ENCODE results near the gene ASTN2. TPM values are rescaled to one million over a fixed set of nuclear protein-coding genes. Genes with fewer than 3 reads are reported as not detected.

The ASTN2 gene
- polyA plus RNA-seq, 1 experiment: 12.8 TPM

GRCh38 chr9:117418111-117418510 lies 3.3 kb upstream of the ASTN2 start:
- DNase-seq (ENCODE audit: low read depth): no peak
- POLR2A ChIA-PET: no interaction called here
- Histone ChIP-seq H3K27me3 (ENCODE audit: control insufficient read depth, insufficient read depth, low read length) (peaks cover 23% of the 10 kb centered on the region), H3K36me3 (ENCODE audit: control insufficient read depth, insufficient read depth, low read length) (no peaks in the 10 kb centered on the region), H3K4me3 (ENCODE audit: low read depth, low read length) (no peak overlapping the region)
- CTCF ChIA-PET: no interaction called here
- TF ChIP-seq CTCF (IDR thresholded peaks at IDR 0.05; ENCODE audit: insufficient read depth, low read depth, low read length): no peak

GRCh38 chr9:117416856-117417255 lies 2.0 kb upstream of the ASTN2 start:
- POLR2A ChIA-PET: no interaction called here
- Histone ChIP-seq H3K36me3 (ENCODE audit: control insufficient read depth, insufficient read depth, low read length) (no peaks in the 10 kb centered on the region), H3K27me3 (ENCODE audit: control insufficient read depth, insufficient read depth, low read length) (peaks cover 32% of the 10 kb centered on the region), H3K4me3 (ENCODE audit: low read depth, low read length) (no peak overlapping the region)
- TF ChIP-seq CTCF (IDR thresholded peaks at IDR 0.05; ENCODE audit: insufficient read depth, low read depth, low read length): no peak
- no peak for DNase-seq (ENCODE audit: low read depth)
- CTCF ChIA-PET: no interaction called here

GRCh38 chr9:117415358-117415914 lies 579 bp upstream of the ASTN2 start:
- H3K4me3 ChIP-seq (ENCODE audit: low read depth, low read length): peak overlapping the region; percentile 32; the same call in 1 of the 2 replicates
- peaks cover 32% of the 10 kb centered on the region for H3K27me3 ChIP-seq (ENCODE audit: control insufficient read depth, insufficient read depth, low read length)
- no peak for DNase-seq (ENCODE audit: low read depth)
- CTCF ChIA-PET: interaction anchor here (0.5 kb wide), 1 partner anchor 49 kb away, joined by 4 read pairs; no protein-coding TSS in a partner anchor
- no peaks in the 10 kb centered on the region for H3K36me3 ChIP-seq (ENCODE audit: control insufficient read depth, insufficient read depth, low read length)
- no peak for TF ChIP-seq CTCF (IDR thresholded peaks at IDR 0.05; ENCODE audit: insufficient read depth, low read depth, low read length)
- POLR2A ChIA-PET: no interaction called here

- Histone ChIP-seq H3K4me3 (ENCODE audit: low read depth, low read length) (peak overlapping the region; percentile 32), H3K36me3 (ENCODE audit: control insufficient read depth, insufficient read depth, low read length) (no peaks in the 10 kb centered on the region), H3K27me3 (ENCODE audit: control insufficient read depth, insufficient read depth, low read length) (peaks cover 32% of the 10 kb centered on the region)
- ChIA-PET POLR2A (no interaction called here), CTCF (no interaction called here)
- no peak for DNase-seq (ENCODE audit: low read depth)
- TF ChIP-seq CTCF (IDR thresholded peaks at IDR 0.05; ENCODE audit: insufficient read depth, low read depth, low read length): no peak
Observed at GRCh38 chr9:117414220-117414905, 494 bp downstream of the ASTN2 start.

- no peak overlapping the region; the same call in 1 of the 2 replicates for H3K4me3 ChIP-seq (ENCODE audit: low read depth, low read length)
- ChIA-PET CTCF (interaction anchor here (2.4 kb wide), 1 partner anchor 677 kb away, joined by 16 read pairs; no protein-coding TSS in a partner anchor), POLR2A (no interaction called here)
- TF ChIP-seq CTCF (IDR thresholded peaks at IDR 0.05; ENCODE audit: insufficient read depth, low read depth, low read length): no peak
- H3K36me3 ChIP-seq (ENCODE audit: control insufficient read depth, insufficient read depth, low read length): no peaks in the 10 kb centered on the region
- peaks cover 32% of the 10 kb centered on the region for H3K27me3 ChIP-seq (ENCODE audit: control insufficient read depth, insufficient read depth, low read length)
- DNase-seq (ENCODE audit: low read depth): no peak
Observed at GRCh38 chr9:117413346-117414219, 1.3 kb downstream of the ASTN2 start.
